ENCODE data around the gene CTNND2. TPM values are rescaled to one million over a fixed set of nuclear protein-coding genes. Genes with fewer than 3 reads are reported as not detected.

Gene CTNND2
- total and polyA plus RNA-seq, 2 donors (not counting 1 experiment from before 2014, with no cell fraction given) = not detected

GRCh38 chr5:11082404-11082945 lies 821.8 kb downstream of the CTNND2 start:
- ChIA-PET CTCF (no interaction called here), POLR2A (no interaction called here)
- H2AFZ ChIP-seq (ENCODE audit: insufficient read depth, low read depth, low read length, poor library complexity, severe bottlenecking) = no peak overlapping the region
- no peaks in the 10 kb centered on the region for H4K20me1 ChIP-seq (ENCODE audit: control insufficient read depth, insufficient read depth, low read length, poor library complexity, severe bottlenecking)
- no peak for TF ChIP-seq CTCF (IDR thresholded peaks at IDR 0.05)
- H3K9me3 ChIP-seq (ENCODE audit: control extremely low read depth in 1 of 3, control insufficient read depth in 2 of 3, insufficient read depth in 1 of 3, low read length in 2 of 3) = peaks cover 0 to 5% (median 0%) of the 10 kb centered on the region in 3 donors
- H3K36me3 ChIP-seq (replicated peaks in 1 of 2; ENCODE audit: control extremely low read depth in 1 of 2, control insufficient read depth in 1 of 2, extremely low read depth in 1 of 2, insufficient read depth in 2 of 2, low read length in 1 of 2) = no peaks in the 10 kb centered on the region
- no peaks in the 10 kb centered on the region for H3K4me1 ChIP-seq (ENCODE audit: control insufficient read depth in 2 of 2, insufficient read depth in 2 of 2, low read length in 2 of 2)
- DNase-seq = no peak
- no peak overlapping the region for H3K27ac Mint-ChIP-seq
- H3K4me1 Mint-ChIP-seq = no peaks in the 10 kb centered on the region
- no peak overlapping the region for H3K4me3 ChIP-seq (ENCODE audit: control extremely low read depth in 1 of 5, extremely low read depth in 1 of 5, insufficient read depth in 1 of 5, low read depth in 2 of 5, low read length in 4 of 5)
- H3K27me3 ChIP-seq (replicated peaks in 1 of 4; ENCODE audit: control extremely low read depth in 1 of 4, control insufficient read depth in 3 of 4, insufficient read depth in 4 of 4, low read length in 3 of 4) = no peaks in the 10 kb centered on the region
- H3K79me2 ChIP-seq (ENCODE audit: control insufficient read depth, insufficient read depth, low read length) = no peaks in the 10 kb centered on the region
- WGBS (ENCODE audit: insufficient coverage) = 92% methylated on average over 19 of the region's 21 CpGs
- no peak overlapping the region for H3K9ac ChIP-seq (ENCODE audit: low read length)
- H3K4me2 ChIP-seq (replicated peaks; ENCODE audit: low read depth, low read length, poor library complexity, severe bottlenecking) = no peak overlapping the region
- H3K27me3 Mint-ChIP-seq = peaks cover 12% of the 10 kb centered on the region
- no peaks in the 10 kb centered on the region for H3K9me3 Mint-ChIP-seq (ENCODE audit: insufficient read depth)
- no peak overlapping the region for H3K27ac ChIP-seq (ENCODE audit: low read length in 2 of 2)
- no peak overlapping the region for H3K4me3 Mint-ChIP-seq
- no peak for ATAC-seq (ENCODE audit: low read depth)
- intact Hi-C loops (cut with micrococcal nuclease) = no loop called here

GRCh38 chr5:11076945-11077613 lies 827.2 kb downstream of the CTNND2 start:
- Histone ChIP-seq H3K9me3 (ENCODE audit: control extremely low read depth in 1 of 3, control insufficient read depth in 2 of 3, insufficient read depth in 1 of 3, low read length in 2 of 3) (peaks cover 0 to 11% (median 0%) of the 10 kb centered on the region in 3 donors), H3K79me2 (ENCODE audit: control insufficient read depth, insufficient read depth, low read length) (no peaks in the 10 kb centered on the region), H3K4me3 (ENCODE audit: control extremely low read depth in 1 of 5, extremely low read depth in 1 of 5, insufficient read depth in 1 of 5, low read depth in 2 of 5, low read length in 4 of 5) (no peak overlapping the region), H4K20me1 (ENCODE audit: control insufficient read depth, insufficient read depth, low read length, poor library complexity, severe bottlenecking) (no peaks in the 10 kb centered on the region), H2AFZ (ENCODE audit: insufficient read depth, low read depth, low read length, poor library complexity, severe bottlenecking) (no peak overlapping the region), H3K36me3 (replicated peaks in 1 of 2; ENCODE audit: control extremely low read depth in 1 of 2, control insufficient read depth in 1 of 2, extremely low read depth in 1 of 2, insufficient read depth in 2 of 2, low read length in 1 of 2) (no peaks in the 10 kb centered on the region), H3K4me2 (replicated peaks; ENCODE audit: low read depth, low read length, poor library complexity, severe bottlenecking) (no peak overlapping the region), H3K27me3 (replicated peaks in 1 of 4; ENCODE audit: control extremely low read depth in 1 of 4, control insufficient read depth in 3 of 4, insufficient read depth in 4 of 4, low read length in 3 of 4) (peaks cover 0 to 4% (median 0%) of the 10 kb centered on the region in 4 experiments), H3K4me1 (ENCODE audit: control insufficient read depth in 2 of 2, insufficient read depth in 2 of 2, low read length in 2 of 2) (no peaks in the 10 kb centered on the region), H3K9ac (ENCODE audit: low read length) (no peak overlapping the region), H3K27ac (ENCODE audit: low read length in 2 of 2) (no peak overlapping the region)
- Mint-ChIP-seq H3K4me1 (no peaks in the 10 kb centered on the region), H3K27ac (no peak overlapping the region), H3K9me3 (ENCODE audit: insufficient read depth) (no peaks in the 10 kb centered on the region), H3K27me3 (peaks cover 14% of the 10 kb centered on the region), H3K4me3 (no peak overlapping the region)
- ChIA-PET POLR2A (no interaction called here), CTCF (no interaction called here)
- intact Hi-C loops (cut with micrococcal nuclease) = no loop called here
- 91% methylated on average over 2 of the region's 4 CpGs for WGBS (ENCODE audit: insufficient coverage)
- ATAC-seq (ENCODE audit: low read depth) (no peak), DNase-seq (no peak)
- no peak for TF ChIP-seq CTCF (IDR thresholded peaks at IDR 0.05)
- no peak for TF ChIP-seq EZH2 (IDR thresholded peaks at IDR 0.05; ENCODE audit: borderline replicate concordance, insufficient read depth, low read depth, low read length, poor library complexity, severe bottlenecking)
